GM10266 (cell line): ENCODE measurements around the gene GPX7.
"Not testable (repeated sequence)": the region's sequence is repeated elsewhere in the genome, so short reads cannot be mapped to it uniquely, and the experiment has no call there.

ENCODE experiments used
- DNase-seq: peaks from one replicate; pipeline ENCODE4 v3.0.0; 2012; ENCODE audit errors: extremely low spot score
- TF ChIP-seq, protein P1 (sequence below): IDR thresholded peaks from 2 replicates; pipeline ENCODE4 v1.5.1; 2012; ENCODE audit warnings: mild to moderate bottlenecking, low read depth; ENCODE audit not compliant: control insufficient read depth, insufficient read depth; ENCODE audit errors: missing control alignments

Gene GPX7

DNA sequence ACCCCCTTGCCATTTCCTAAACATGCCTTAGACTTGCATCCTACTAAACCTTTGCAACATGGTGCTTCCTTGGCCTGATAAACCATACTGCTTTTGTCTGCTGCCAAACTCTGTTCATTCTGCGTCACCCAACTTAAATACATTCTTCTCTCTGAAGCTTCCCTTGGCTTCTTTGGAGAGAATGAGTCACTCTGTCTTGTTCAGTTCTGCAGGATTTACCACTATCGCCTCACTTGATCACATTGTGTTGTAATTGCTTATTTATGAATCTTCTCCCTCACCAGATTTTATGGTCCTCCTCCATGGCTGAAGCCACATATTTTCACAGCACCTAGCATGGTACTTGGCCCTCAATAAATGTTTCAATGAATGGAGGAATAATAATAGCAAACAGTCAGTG is 27.6 kb upstream of the GPX7 start:
- TF ChIP-seq, protein P1, sequence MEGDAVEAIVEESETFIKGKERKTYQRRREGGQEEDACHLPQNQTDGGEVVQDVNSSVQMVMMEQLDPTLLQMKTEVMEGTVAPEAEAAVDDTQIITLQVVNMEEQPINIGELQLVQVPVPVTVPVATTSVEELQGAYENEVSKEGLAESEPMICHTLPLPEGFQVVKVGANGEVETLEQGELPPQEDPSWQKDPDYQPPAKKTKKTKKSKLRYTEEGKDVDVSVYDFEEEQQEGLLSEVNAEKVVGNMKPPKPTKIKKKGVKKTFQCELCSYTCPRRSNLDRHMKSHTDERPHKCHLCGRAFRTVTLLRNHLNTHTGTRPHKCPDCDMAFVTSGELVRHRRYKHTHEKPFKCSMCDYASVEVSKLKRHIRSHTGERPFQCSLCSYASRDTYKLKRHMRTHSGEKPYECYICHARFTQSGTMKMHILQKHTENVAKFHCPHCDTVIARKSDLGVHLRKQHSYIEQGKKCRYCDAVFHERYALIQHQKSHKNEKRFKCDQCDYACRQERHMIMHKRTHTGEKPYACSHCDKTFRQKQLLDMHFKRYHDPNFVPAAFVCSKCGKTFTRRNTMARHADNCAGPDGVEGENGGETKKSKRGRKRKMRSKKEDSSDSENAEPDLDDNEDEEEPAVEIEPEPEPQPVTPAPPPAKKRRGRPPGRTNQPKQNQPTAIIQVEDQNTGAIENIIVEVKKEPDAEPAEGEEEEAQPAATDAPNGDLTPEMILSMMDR, result no peak
- DNase-seq, result no peak

DNA sequence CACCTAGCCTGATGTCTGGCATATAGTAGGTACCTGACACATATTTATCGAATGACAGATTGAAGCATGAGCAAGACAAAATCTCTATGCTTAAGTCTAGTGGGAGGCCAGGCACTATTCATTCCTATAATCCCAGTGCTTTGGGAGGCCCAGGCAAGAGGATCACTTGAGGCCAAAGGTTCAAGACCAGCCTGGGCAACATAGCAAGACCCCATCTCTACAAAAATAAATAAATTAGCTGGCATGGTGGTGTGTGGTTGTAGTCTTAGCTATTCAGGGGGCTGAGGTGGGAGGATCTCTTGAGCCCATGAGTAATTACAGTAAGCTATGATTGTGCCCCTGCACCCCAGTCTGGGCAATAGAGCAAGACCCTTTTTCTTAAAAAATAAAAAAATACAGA is 26.1 kb upstream of the GPX7 start:
- TF ChIP-seq, protein P1, result no peak
- DNase-seq, result no peak

DNA sequence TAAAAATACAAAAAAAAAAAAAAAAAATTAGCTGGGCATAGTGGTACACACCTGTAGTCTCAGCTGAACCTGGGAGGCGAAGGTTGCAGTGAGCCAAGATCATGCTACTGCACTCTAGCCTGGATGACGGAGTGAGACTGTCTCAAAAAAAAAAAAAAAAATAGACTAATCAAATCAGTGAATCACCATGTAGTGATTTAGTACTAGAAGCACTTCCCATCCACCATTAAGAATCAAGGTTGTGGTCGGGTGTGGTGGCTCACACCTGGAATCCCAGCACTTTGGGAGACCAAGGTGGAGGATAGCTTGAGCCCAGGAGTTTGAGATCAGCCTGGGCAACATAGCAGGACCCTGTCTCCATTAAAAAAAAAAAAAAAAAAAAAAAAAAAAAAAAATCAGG is 24.1 kb upstream of the GPX7 start:
- not testable (repeated sequence) for DNase-seq

DNA sequence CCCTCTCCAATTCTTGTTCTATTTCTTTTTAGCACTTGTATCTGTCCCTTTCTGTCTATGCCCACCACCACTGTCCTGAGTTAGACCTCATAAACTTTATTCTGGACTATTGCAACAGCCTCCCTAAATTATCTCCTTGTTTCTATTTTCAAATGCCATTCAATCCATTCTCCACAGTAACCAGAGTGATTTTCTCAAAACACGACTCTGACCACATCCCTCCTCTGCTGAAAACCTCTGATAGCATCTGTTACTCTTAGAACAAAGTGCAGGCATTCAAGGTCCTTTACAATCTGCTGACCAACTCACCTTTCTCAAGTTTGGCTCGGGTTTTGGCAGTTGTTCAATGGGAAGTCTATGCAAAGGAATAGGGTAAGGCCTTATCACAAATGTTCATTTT is 22.8 kb upstream of the GPX7 start:
- TF ChIP-seq, protein P1, result no peak
- DNase-seq, result no peak

DNA sequence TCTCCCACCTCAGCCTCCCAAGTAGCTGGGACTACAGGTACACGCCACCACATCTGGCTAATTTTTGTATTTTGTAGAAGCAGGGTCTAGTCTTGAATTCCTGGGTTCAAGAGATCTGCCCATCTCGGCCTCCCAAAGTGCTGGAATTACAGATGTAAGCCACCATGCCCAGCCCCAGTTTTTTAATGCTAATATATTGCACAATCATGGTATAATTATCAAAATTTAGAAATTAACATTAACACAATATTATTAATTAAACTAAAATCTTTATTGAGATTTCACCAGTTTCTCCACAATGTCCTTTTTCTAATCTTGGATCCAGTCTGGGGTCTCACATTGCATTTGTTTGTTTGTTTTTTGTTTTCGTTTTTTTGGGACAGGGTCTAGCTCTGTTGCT is 21.9 kb upstream of the GPX7 start:
- TF ChIP-seq, protein P1, result no peak
- no peak for DNase-seq

DNA sequence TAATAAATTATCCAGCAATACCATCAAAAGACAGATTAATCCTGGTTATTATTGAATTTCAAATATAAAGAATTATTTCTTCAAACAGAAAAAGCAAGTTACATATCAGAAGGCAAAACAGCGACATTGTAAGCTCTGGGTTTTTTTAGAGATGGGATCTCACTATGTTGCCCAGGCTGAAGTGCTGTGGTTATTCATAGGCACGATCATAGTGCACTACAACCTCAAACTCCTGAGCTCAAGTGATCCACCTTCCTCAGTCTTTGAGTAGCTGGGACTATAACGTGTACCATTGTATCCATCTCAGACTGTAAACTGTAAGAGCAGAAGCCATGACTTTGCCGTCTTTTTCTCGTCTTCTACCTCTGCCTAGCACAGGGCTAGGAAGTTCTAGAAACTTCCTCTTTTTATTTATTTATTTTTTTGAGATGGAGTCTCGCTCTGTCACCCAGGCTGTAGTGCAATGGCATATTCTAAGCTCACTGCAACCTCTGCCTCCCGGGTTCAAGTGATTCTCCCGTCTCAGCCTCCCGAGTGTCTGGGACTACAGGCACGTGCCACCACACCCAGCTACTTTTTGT is 20.0 kb upstream of the GPX7 start:
- no peak for DNase-seq
- TF ChIP-seq, protein P1, result no peak

DNA sequence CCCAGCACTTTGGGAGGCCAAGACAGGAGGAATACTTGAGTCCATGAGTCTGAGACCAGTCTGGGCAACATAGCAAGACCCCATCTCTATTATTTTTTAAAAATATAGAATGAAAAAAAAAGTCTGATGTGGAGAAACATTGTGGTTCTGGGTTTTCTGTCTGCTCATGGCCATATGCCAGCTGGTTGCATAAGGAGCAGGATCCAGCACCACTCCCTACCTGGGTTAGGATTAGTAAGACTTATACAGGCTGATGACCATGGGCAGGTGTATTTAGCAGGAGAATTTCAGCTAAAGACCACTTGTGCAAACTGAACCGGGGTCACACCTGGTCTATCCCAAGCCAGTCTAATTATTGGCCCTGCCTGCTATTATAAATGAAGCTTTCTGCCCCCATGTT is 16.7 kb upstream of the GPX7 start:
- TF ChIP-seq, protein P1, result no peak
- no peak for DNase-seq

DNA sequence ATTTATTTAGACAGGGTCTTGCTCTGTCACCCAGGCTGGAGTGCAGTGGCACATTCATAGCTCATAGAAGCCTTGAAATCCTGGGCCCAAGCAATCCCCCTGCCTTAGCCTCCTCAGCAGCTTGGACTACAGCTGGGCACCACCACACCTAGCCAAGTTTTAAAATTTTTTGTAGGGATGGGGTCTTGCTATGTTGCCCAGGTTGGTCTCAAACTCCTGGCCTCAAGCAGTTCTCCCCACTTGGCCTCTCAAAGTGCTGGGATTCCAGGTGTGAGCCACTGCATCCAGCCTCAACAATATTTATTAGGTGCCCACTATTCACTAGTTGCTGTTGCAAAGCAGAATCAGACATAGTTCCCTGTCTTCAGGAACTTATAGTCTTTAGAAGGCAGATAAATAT is 14.1 kb upstream of the GPX7 start:
- TF ChIP-seq, protein P1, result no peak
- no peak for DNase-seq
